ENCODE results near the gene LIMK2. TPM values are rescaled to one million over a fixed set of nuclear protein-coding genes. Genes with fewer than 3 reads are reported as not detected.
"Not testable (repeated sequence)": the region's sequence is repeated elsewhere in the genome, so short reads cannot be mapped to it uniquely, and the experiment has no call there.

The LIMK2 gene
- total RNA-seq, 2 donors from 2014 or later: 7.5 to 9.8 TPM

GRCh38 chr22:31218565-31219262 is 6.6 kb downstream of the LIMK2 start:
- no peaks in the 10 kb centered on the region for H3K27me3 ChIP-seq
- H3K9me3 ChIP-seq: no peaks in the 10 kb centered on the region
- peaks cover 0 to 32% of the 10 kb centered on the region in 2 donors for H3K4me1 ChIP-seq
- no peak for DNase-seq (ENCODE audit: low spot score)
- no peaks in the 10 kb centered on the region for H3K36me3 ChIP-seq
- peak overlapping the region; percentile 64 to 74 for H3K27ac ChIP-seq
- no peak overlapping the region for H3K4me3 ChIP-seq
- TF ChIP-seq CTCF (IDR thresholded peaks at IDR 0.05): no peak

GRCh38 chr22:31221084-31221483 is 9.0 kb downstream of the LIMK2 start:
- Histone ChIP-seq H3K9me3 (no peaks in the 10 kb centered on the region), H3K27ac (no peak overlapping the region), H3K36me3 (no peaks in the 10 kb centered on the region), H3K27me3 (no peaks in the 10 kb centered on the region), H3K4me3 (no peak overlapping the region), H3K4me1 (peaks cover 0 to 32% of the 10 kb centered on the region in 2 donors)
- no peak for DNase-seq (ENCODE audit: low spot score)
- no peak for TF ChIP-seq CTCF (IDR thresholded peaks at IDR 0.05)

- DNase-seq (ENCODE audit: low spot score): no peak
- Histone ChIP-seq H3K9me3 (no peaks in the 10 kb centered on the region), H3K36me3 (no peaks in the 10 kb centered on the region), H3K4me3 (no peak overlapping the region), H3K4me1 (peaks cover 0 to 18% of the 10 kb centered on the region in 2 donors), H3K27ac (no peak overlapping the region), H3K27me3 (no peaks in the 10 kb centered on the region)
- TF ChIP-seq CTCF (IDR thresholded peaks at IDR 0.05): no peak
These were observed 10.6 kb downstream of the LIMK2 start for GRCh38 chr22:31222736-31223135.

- Histone ChIP-seq H3K36me3 (no peaks in the 10 kb centered on the region), H3K27me3 (no peaks in the 10 kb centered on the region), H3K4me3 (no peak overlapping the region), H3K9me3 (no peaks in the 10 kb centered on the region), H3K4me1 (peaks cover 0 to 9% of the 10 kb centered on the region in 2 donors), H3K27ac (no peak overlapping the region)
- no peak for DNase-seq (ENCODE audit: low spot score)
- no peak for TF ChIP-seq CTCF (IDR thresholded peaks at IDR 0.05)
These were observed 11.7 kb downstream of the LIMK2 start for GRCh38 chr22:31223786-31224191.

GRCh38 chr22:31224691-31225090 is 12.6 kb downstream of the LIMK2 start:
- not testable (repeated sequence) for H3K27ac ChIP-seq
- H3K4me1 ChIP-seq: peaks cover 0 to 13% of the 10 kb centered on the region in 2 donors

GRCh38 chr22:31227186-31227585 is 15.1 kb downstream of the LIMK2 start:
- no peak for TF ChIP-seq CTCF (IDR thresholded peaks at IDR 0.05)

More at GRCh38 chr22:31224691-31225090, 12.6 kb downstream of the LIMK2 start:
- H3K36me3 ChIP-seq; H3K27me3 ChIP-seq; DNase-seq (ENCODE audit: low spot score); H3K9me3 ChIP-seq; H3K4me3 ChIP-seq: not testable (repeated sequence)

More at GRCh38 chr22:31227186-31227585, 15.1 kb downstream of the LIMK2 start:
- Histone ChIP-seq H3K27ac (no peak overlapping the region), H3K36me3 (no peaks in the 10 kb centered on the region), H3K4me1 (peaks cover 0 to 27% of the 10 kb centered on the region in 2 donors), H3K27me3 (no peaks in the 10 kb centered on the region), H3K9me3 (no peaks in the 10 kb centered on the region), H3K4me3 (no peak overlapping the region)
- DNase-seq (ENCODE audit: low spot score): no peak
